Stimulated activated CD8-positive, alpha-beta memory T cell treated with anti-CD3 and anti-CD28 coated beads, Interleukin-7, amount 100 ng/mL, for 24 hours (primary cell): ENCODE data around the gene TBC1D22A.

Experiments
- DNase-seq: peaks from one replicate; pipeline ENCODE4 v3.0.0-alpha.2; 2020; ENCODE audit warnings: low read depth

The TBC1D22A gene

DNA sequence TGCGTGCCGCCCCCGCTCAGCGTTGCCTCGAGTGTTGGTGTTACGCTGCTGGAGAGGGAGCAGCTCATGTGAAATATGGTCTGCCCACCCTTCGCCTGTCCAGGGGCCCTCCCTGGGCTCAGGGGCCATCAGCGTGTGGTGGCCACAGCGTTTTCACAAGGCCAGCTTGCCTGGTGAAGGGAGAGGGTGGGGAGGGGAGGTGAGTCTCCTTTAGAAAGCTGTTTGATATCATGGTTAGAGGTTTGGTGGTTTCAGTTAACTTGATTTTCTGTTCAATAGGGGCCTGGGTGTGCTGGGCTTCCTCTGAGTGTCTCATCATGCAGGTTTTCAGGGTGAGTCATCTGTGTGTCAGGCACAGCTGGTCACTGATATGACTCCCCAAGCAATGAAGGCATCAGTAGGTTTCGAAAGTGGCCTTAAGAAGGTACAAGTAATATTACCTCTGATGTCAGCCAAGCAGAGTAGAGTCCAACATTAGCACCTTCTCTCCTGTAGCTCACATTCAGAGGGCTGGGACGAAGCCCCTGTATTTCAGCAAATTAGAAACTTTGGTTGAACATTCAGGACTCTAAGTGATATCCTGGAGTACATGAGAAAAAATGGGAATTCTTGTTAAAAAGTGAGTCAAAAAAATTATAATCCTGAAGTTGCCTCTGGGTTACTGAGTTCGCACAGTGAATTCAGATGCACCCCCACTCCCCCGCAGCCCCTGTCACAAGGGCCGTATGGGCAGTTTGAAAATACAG is 172.5 kb downstream of the TBC1D22A start:
- no peak for DNase-seq

DNA sequence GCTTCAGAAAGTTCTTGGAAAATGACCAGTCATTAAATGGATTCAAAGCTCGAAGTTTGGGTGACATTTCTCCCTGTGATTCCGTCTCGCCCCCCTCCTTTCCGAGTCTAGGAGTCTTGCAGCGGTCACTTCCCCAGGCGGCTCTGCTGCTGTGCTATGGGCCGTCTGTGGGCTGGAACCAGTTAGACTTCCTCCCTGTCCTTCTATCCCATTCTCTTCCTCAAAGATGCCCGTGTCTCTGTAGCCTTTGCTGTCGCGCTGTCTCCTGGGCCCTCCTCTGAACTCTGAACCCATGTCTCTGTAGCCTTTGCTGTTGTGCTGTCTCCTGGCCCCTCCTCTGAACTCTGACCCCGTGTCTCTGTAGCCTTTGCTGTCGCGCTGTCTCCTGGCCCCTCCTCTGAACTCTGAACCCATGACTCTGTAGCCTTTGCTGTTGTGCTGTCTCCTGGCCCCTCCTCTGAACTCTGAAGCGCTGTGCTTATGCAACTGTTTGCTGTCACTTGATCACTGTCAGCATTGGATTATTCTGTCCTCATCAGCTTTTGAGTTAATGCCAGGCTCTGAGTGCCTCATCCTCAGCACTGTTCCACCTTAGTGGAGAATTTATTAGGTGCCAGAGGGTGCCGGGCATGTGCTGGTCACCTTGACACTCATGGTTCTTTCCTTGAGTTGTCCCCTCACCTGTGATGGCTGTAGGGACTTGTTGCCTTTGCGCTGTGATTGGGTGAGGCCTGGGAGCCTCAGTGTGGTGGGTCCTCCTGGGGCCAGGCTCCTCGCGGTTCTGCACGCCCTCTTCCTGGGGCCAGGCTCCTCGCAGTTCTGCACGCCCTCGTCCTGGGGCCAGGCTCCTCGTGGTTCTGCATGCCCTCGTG is 173.3 kb downstream of the TBC1D22A start:
- DNase-seq: no peak

DNA sequence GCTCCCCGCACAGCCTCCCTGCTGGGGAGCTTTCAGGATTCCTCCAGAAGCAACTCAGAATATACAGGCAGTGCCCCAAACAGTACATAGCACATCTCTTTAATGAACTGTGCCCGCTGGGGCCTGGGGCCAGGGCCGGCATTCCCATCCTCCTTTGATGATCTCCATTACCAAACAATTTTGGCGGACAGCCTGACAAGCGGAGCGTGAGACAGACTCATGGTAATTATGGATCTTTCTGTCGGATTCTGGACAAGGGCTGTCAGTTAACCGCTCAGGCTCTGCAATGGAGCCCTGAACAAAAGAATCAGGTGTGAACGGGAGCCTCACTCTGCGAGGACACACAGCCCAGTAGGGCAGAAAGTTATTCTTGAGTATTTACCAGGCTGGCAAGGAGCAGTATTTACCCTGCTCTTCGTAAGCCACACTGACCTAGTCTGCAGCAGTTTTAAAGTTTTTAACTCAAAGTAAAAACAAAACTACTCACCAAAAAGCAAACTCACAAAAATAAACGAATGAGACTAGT is 174.0 kb downstream of the TBC1D22A start:
- no peak for DNase-seq

DNA sequence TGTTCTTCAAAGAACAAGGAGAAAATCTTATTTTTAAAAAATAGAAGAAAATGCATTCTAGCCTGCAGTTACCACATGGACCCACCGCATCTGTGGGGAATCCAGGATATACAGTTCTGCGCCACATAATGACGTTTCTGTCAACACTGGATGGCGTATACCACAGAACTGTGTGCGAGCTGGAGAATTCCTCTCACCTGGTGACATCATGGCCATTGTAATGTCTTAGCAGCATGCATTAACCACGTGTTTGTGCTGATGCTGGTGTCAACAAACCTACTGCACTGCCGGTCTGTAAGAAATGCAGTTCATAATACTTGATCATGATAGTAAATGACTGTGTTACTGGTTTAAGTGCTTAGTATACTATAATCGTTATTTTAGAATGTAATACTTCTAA is 174.7 kb downstream of the TBC1D22A start:
- DNase-seq: no peak

DNA sequence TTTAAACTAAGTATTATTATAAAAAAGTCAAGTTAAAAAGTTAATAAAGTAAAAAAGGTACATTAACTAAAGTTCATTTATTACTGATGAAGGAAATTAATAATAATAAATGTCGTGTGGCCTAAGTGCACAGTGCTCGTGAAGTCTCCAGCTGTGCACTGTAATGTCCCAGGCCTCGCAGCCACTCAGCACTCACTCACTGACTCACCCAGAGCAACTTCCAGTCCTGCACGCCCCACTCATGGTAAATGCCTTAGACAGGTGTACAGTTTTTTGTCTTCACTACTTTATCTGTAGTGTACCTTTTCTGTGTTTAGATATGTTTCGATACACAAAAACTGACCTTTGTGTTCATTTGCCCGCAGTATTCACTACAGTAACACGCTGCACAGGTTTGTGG is 175.5 kb downstream of the TBC1D22A start:
- no peak for DNase-seq

DNA sequence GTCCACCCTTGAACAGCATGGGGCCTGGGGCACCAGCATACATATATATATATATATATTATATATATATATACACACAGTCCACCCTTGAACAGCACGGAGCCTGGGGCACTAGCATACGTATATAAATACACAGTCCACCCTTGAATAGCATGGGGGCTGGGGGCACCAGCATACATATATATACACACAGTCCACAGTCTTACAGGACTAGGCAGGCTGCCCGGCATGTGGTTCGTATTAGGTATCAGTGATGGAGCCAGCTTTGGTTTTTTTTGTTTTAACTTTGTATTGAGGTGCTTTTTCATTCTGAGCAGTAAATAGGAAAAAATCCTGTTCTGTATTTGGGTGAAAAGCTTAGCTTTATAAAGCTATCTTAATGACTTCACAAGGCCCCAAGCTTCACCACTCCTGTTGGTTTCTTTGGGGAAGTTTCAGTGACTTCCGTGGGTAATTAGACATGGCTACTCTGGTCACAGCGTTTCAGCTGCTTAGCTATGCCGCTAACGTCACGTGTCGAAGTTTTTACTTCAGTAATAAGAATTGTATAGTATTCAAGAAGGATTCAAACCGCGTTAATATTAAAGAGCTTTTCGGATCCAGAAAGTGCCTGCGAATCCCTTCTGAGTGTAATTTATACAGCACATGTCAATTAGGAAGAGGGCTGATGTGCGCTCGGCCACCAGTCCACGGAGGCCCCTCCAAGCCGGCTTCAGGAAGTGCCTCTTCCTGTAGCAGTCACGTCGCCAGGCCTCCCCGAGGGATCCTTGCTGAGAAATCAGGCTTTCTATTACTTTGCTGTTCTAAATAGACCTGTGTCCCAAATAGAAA is 179.7 kb downstream of the TBC1D22A start:
- DNase-seq: no peak

DNA sequence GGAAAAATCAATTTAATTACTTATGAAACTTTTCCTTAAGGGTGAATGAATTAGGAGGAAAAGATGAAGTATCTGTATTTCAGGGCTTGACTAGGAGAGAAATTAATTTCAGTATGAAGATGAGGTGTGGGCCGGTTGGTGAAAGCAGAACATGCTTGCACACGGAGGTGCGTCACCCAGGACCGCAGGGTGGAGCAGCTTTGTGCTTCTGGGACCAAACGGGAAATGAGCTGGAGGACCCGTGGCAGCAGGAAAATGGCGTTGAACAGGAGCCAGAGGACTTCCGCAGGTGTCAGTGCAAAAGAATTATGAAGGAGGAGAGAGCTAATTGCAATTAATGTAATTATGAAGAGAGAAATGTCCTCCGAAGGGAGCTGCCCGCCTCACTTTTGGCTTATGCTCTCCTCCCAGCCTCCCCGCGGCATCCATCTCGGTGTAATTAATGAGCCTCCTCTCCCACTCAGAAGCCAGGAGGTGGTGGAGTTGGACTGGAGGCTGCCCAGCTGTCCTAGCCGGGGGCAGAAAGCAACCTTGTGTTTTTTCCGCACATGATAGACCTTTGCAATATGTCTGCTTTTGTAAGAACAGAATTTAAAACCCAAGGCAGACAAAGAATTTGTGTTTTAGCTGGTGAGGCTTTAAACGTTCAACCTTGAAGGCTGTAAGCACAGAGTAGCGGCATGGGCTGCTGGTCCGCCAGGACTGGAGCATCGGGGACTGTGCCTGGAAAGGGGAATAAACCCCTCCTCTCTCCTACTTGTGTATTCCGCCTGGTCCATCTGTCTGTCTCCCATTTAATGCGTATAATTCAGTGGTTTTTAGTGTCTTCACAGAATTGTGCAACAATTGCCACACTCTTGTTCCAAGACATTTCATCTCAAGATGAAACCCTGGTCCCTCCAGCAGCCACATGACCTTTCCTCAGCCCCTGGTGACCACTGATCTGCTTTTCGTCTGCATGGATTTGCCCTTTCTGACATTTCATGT is 180.6 kb downstream of the TBC1D22A start:
- DNase-seq: no peak

DNA sequence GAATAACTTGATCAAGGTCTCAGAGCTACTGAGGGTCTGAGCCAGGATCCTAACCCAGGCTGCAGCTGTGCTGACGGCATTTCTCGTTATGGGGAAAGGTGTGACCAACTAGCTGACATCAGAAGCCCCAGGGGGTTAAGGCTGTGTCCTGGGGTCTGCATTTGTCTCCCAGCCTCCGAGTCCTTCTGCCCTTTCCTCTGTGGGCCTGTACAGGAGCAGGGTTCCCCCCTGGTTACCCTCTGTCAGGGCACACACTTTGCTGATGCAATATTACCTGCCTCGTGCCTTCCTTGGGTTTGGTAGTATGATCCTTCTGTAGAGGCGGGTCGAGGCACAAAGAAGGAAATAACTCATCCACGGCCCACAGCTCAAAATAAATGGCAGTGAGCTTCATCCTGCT is 183.0 kb downstream of the TBC1D22A start:
- no peak for DNase-seq

DNA sequence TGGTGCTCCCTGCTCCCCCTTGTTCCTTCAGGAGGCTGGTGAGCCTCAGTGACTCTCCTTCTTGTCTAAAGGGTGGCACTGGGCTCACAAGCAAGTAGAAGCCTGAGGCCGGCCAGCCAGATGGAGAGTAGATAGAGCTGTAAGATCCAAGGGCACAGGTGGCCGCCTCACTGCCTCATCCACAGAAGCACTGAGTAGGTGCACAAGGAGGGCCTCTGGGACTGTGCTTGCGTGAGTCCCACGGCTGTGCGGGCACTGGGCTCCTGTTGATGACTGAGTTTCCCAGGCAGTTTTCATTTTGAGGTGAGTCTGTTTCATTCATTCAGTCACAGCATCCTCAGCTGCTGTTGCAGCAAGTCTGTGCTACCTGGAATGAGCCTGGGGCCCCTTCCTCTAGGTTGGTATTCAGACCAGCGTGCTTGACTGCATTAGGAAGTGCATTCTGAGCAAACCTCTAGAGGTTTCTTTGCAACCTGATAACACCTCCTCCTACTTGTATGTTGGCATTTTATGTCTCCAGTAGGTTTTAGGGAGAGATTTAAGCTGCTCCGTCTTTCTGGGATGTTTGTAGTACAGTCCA is 184.0 kb downstream of the TBC1D22A start:
- no peak for DNase-seq

DNA sequence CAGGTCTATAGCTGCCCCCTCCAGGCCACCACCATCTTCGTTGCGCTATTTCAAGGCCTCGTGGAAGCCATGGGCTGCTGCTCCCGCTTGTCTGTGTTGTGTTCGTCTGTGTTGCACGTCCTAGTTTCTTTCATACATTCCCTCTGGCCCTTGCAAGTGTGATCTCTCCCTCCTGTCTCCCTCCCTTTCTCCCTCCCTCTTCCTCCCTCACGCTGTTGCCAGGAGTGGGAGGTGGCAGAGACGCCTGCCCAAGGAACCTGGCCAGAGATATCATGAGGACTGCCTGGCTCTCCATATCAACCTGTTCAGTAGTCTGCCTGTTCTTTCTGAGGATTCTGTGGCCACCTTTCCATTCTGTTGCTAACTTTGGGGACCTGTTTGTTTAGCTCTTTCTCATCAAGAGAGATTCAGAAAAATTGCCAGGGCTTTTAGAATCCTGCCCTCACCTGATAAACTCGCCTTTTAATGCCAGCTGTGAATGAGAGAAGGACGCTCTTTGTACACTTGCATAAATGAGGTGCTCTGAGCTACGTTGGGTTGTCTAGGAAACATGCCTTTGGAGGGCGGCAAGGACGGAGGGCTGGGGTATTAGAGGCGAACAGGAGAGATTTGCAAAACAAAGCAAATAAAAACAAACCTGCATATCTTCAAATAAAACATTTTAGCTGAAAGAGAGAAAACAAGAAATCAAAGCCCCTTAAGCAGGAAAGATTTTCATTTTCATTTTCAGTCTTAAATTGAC is 185.2 kb downstream of the TBC1D22A start:
- DNase-seq: no peak

DNA sequence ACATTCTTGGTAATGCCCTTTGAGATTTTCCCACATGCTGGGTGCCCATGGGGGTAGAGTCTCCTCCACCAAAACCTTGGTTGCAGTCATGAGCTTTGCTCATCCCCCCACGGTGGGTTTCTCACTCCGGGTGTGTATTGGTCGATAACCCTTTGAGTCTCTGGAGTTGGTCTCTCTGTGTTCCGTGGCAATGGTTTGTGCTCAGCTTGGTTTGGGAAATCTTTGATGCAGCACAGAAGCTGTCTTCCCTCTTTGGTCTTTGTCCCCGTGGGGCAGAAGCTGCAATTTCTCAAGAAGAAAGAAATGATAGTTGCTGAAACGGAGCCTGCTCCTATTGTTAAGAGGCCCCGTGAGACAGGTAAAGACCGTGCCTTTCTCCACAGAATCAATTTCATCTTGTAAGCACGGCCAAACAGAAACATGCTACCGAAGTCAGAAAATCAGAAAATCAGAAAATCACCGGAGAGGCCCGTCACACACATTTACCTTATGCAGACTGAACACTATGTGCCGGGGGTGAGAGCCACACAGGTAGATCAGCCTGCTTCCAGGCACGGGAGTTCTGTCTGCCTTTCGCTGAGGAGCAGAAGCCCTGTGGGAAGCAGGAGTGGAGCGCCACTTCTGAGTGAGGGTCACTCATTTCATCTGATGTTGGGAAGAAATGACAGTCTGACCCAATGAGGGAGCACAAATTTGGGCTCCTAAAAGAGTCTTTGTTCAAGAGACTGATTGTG is 186.1 kb downstream of the TBC1D22A start:
- DNase-seq: no peak

DNA sequence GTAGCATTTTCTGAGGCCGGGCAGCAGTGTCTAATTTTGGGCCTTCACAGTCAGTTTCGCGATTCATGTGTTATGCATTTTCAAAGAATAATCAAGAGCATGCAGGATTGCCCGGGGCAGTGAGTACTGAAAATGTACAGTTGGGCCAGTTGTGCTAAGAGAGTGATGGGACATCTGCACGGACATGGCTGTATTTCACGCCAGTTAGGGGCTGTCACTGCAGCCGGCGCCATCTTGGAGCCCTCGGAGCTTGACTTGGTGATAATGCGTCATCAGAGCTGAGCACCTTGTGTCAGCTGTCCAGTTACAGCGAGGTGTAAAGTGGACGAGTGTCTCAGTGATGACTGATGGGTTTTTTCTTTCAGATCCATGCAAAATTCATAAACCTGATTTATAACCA is 188.9 kb downstream of the TBC1D22A start:
- no peak for DNase-seq

DNA sequence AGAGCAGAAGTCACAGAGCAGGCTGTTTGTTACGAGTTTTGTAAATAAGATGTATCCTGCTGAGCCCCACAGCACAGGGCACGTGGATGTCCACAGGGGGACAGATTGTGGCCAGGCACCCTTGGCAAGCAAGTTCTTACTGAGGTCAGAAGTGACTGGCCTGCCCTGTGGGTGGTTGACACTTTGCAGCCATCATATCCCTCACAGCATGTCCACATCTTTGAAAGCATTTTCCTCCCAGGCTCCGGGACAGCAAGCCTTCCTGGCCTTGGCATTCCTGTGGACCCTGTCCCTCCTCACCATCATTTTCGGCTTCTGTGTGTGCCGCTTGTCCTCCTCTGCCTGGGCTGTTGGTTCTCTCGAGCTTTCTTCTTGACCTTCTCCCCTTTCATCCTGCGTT is 189.5 kb downstream of the TBC1D22A start:
- DNase-seq: no peak

DNA sequence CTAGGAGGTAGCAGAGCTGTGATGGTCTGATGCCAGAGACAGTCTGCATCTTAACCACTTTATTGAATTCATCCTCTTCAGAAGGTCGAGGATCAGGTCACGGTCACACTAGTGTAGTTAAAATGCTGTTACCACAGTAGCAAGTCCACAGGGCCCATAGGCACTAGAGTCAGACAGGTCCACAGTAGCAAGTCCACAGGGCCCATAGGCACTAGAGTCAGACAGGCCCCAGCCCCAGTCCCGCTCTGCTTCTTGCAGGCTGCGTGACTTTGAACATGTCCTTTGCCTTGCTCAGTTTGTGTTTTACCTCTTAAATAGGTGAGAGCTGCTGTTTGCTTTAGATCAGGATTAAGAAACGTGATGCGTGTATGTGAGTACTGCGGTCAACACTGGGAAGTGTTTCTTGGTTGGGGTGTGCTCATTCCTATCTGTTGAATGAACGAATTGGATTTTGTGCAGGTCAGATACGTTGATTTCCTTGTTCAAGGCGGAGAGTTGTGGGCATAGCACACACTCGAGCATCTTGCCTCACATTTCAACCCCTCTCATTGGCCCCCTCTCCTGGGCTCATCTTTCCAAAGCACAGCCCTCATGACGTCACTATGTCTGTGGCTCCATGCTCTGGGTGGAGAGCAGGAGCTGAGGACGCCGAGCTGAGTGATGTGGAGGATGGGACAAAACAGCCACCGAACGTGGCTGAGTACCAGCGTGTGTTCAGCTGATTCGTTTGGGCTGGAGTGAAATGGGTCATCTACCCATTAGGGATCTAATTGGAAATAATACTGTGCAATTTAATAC is 191.7 kb downstream of the TBC1D22A start:
- DNase-seq: no peak

DNA sequence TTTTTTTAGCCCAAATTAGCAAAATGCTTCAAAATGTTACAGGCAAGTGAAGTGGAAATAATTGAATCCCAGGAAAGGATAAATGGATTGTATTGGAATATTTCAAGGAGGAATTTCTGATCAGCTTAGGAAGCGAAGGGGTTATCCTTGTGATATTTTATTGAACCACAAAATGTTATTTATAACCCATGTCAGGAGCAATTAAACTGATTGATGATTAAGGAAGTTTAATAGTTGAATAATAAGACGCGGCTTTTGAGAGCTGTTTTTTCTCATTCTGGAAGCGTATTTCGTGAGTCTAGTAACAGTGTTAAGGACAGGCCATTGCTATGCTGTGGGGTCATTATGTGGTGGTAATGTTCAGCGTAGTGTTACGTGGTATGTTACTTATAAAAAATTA is 192.3 kb downstream of the TBC1D22A start:
- DNase-seq: no peak

DNA sequence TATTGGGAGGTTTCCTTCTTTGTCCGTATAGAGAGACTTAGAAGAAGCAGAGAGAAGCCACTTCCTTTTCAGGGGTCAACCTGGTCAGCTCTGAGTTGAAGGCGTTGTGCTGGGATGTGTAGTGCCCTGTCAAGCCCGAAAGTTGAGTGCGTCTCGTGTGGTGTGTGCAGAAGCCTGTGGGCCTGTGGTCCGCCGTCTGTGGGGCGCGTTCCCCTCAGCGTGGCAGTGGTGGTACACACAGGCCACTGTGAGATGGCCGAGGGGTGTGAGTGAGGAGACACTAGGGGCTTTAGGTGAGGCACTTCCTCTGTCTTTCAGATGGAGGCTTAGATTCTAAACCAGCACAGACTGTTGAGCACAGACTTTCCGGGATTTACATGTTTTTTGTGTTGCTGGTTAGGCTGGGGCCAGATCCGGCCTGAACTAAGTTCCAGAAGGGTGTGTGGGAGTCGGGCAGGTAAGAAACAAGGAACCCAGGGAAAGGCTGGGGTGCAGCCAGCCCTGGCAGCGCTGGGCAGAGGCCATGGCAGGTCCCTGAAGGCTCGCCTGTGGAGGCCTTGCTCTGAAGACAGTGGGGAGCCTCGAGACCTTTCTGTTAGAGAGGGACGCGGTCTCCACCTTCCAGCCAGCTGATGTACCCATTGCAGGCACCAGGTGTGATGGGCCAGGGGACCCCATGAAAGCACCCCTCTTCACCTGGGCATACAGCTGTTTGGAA is 194.2 kb downstream of the TBC1D22A start:
- DNase-seq: no peak

DNA sequence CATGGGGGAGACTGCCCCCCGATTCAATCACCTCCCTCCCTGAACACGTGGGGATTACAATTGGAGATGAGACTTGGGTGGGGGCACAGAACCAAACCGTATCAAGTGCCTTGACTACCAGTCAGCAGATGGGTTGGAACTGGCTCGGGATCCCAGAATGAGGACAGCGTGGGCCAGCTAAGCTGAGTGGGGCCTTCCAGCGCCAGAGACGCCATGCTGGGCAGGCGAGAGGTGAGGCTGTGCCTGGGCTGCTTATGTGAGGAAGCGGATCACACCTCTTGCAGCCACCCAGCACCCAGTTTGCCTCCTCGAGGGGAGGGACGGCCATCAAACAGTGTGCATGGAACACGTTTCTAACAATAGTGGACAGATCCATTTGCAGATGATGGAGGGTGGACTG is 195.1 kb downstream of the TBC1D22A start:
- DNase-seq: no peak

DNA sequence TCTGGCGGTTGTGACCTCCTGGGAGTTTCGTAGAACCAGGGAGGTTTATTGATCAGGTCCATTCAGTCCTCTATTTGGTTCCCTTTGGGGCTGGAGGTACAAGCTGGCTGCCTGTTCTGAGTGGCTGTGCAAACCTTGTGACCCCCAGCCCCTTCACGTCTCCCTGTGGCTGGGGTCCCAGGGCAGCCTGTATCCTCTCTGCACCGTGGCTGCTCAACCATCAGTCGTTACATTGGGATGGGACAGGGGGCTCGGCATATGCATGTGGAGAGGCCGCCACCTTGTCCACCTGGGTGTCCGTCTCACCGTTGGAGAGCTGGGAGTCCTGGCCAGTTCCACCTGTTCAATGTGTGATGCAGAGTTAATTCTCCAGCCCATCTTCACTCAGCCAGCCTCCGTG is 195.7 kb downstream of the TBC1D22A start:
- DNase-seq: no peak
